Caco-2 (cell line): ENCODE measurements around the gene AHRR. TPM values are rescaled to one million over a fixed set of nuclear protein-coding genes. Genes with fewer than 3 reads are reported as not detected.

Source experiments
- BruUV-seq: library from RNA; stranded (reverse); fragments of 400-500 nt; replicated peaks from 2 replicates; lab custom pipeline; 2021; lab: Mats Ljungman, UMichigan
- CTCF ChIA-PET: fragments of 300-600 bp; sonication (Branson Sonifier 250); formaldehyde crosslinking; loops from one replicate; lab custom pipeline; 2022; ENCODE audit warnings: antibody characterized with exemption; lab: Charles Lee
- POLR2A ChIA-PET: fragments of 300-600 bp; sonication (Branson Sonifier 250); formaldehyde crosslinking; loops from one replicate; lab custom pipeline; 2022; ENCODE audit warnings: antibody characterized with exemption; lab: Charles Lee
- DNase-seq, 2 experiments: peaks; one replicate each; pipeline versions ENCODE4 v3.0.0 to v3.0.0-alpha.2; 2020 to 2022
- H3K27me3 ChIP-seq: replicated peaks from 2 replicates; pipeline ENCODE4 v1.6.0; 2011; ENCODE audit warnings: low read length; ENCODE audit not compliant: control insufficient read depth, insufficient read depth
- H3K36me3 ChIP-seq: 2 replicates; pipeline ENCODE4 v1.5.1; 2011; ENCODE audit warnings: low read length; ENCODE audit not compliant: control insufficient read depth, insufficient read depth
- H3K4me1 ChIP-seq: fragments of 250-450 bp; sonication (Bioruptor Pico); 2 replicates; pipeline ENCODE4 v1.5.1; 2020; ENCODE audit warnings: mild to moderate bottlenecking
- H3K4me3 ChIP-seq: 2 replicates; pipeline ENCODE4 v1.5.1; 2011; ENCODE audit warnings: low read depth, mild to moderate bottlenecking, control low read depth, low read length
- H3K9me3 ChIP-seq: fragments of 250-450 bp; sonication (Bioruptor Pico); 2 replicates; pipeline ENCODE4 v1.5.1; 2020; ENCODE audit warnings: mild to moderate bottlenecking, moderate library complexity
- H3K27ac Mint-ChIP-seq: one replicate; pipeline ENCODE4 v1.8.0; 2022; ENCODE audit warnings: mixed read lengths; ENCODE audit not compliant: unreplicated experiment
- H3K27me3 Mint-ChIP-seq: one replicate; pipeline ENCODE4 v1.8.0; 2022; ENCODE audit warnings: mixed read lengths; ENCODE audit not compliant: insufficient read depth, unreplicated experiment
- H3K36me3 Mint-ChIP-seq: one replicate; pipeline ENCODE4 v1.8.0; 2022; ENCODE audit warnings: mild to moderate bottlenecking, mixed read lengths; ENCODE audit not compliant: insufficient read depth, unreplicated experiment
- H3K4me1 Mint-ChIP-seq: one replicate; pipeline ENCODE4 v1.8.0; 2022; ENCODE audit warnings: low read depth, mixed read lengths; ENCODE audit not compliant: unreplicated experiment
- H3K4me3 Mint-ChIP-seq: one replicate; pipeline ENCODE4 v1.8.0; 2022; ENCODE audit warnings: mild to moderate bottlenecking, moderate library complexity, mixed read lengths; ENCODE audit not compliant: unreplicated experiment
- H3K9me3 Mint-ChIP-seq: one replicate; pipeline ENCODE4 v1.8.0; 2022; ENCODE audit warnings: mixed read lengths; ENCODE audit not compliant: unreplicated experiment
- intact Hi-C: fragments of 100-400 bp; cut with micrococcal nuclease; formaldehyde crosslinking; loops from one replicate; pipeline ENCODE4 v1.10.0; 2022; ENCODE audit not compliant: unreplicated experiment
- total RNA-seq: library from RNA; stranded (reverse); gene quantifications from 2 replicates; pipeline ENCODE4 v1.2.3, GENCODE V29; 2022
- TF ChIP-seq, protein P1 (sequence below), 2 experiments: fragments of 200-600 bp in 1 of 2; IDR thresholded peaks; 1 replicate in 1 of 2; 2 replicates in 1 of 2; pipeline versions ENCODE4 v1.5.1 to v1.8.0; 2011 to 2022; ENCODE audit warnings: antibody characterized with exemption in 1 of 2, control low read depth in 1 of 2, inconsistent platforms in 1 of 2, low read depth in 1 of 2, low read length in 1 of 2, mild to moderate bottlenecking in 1 of 2, moderate library complexity in 1 of 2; ENCODE audit not compliant: insufficient read depth in 1 of 2, severe bottlenecking in 1 of 2, unreplicated experiment in 1 of 2

AHRR gene
- total RNA-seq, 1 experiment from 2014 or later = 1.1 TPM

DNA sequence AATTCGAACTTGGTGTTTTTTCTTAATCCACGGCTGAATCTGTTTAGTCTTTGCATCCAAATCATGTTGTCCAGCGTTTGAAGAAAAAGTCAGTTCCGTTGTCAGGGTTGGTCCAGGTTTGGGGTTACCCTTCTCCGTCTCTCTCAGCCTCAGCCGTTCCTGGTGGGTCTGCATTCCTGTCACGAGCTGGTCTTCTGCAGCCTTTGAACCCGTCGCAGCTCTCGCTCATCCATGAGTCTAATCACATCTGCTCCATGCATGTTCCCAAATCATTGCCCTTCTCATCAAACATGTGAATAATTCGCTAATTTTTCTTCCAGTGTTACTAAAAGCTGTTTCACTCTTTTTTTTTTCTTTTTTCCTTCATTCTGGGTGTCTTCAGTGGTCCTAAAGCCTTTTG is 82.5 kb downstream of the AHRR start:
- intact Hi-C loops = no loop called here
- POLR2A ChIA-PET = no interaction called here
- H3K9me3 Mint-ChIP-seq = no peaks in the 10 kb centered on the region
- no peaks in the 10 kb centered on the region; the same call in 1 of the 2 replicates for H3K27me3 ChIP-seq
- no peaks in the 10 kb centered on the region for H3K4me1 ChIP-seq
- H3K4me3 ChIP-seq = no peak overlapping the region
- H3K27me3 Mint-ChIP-seq = peaks cover 19% of the 10 kb centered on the region
- BruUV-seq = no TSS peak
- no peaks in the 10 kb centered on the region for H3K36me3 ChIP-seq
- no peak overlapping the region for H3K4me3 Mint-ChIP-seq
- no peaks in the 10 kb centered on the region for H3K9me3 ChIP-seq
- TF ChIP-seq, protein P1, sequence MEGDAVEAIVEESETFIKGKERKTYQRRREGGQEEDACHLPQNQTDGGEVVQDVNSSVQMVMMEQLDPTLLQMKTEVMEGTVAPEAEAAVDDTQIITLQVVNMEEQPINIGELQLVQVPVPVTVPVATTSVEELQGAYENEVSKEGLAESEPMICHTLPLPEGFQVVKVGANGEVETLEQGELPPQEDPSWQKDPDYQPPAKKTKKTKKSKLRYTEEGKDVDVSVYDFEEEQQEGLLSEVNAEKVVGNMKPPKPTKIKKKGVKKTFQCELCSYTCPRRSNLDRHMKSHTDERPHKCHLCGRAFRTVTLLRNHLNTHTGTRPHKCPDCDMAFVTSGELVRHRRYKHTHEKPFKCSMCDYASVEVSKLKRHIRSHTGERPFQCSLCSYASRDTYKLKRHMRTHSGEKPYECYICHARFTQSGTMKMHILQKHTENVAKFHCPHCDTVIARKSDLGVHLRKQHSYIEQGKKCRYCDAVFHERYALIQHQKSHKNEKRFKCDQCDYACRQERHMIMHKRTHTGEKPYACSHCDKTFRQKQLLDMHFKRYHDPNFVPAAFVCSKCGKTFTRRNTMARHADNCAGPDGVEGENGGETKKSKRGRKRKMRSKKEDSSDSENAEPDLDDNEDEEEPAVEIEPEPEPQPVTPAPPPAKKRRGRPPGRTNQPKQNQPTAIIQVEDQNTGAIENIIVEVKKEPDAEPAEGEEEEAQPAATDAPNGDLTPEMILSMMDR (IDR thresholded peaks at IDR 0.05; ENCODE audit: insufficient read depth in 1 of 2, low read depth in 1 of 2, low read length in 1 of 2, severe bottlenecking in 1 of 2, unreplicated experiment in 1 of 2) = no peak
- H3K36me3 Mint-ChIP-seq = no peaks in the 10 kb centered on the region
- no peak for DNase-seq
- CTCF ChIA-PET = no interaction called here
- no peak overlapping the region for H3K27ac Mint-ChIP-seq
- no peaks in the 10 kb centered on the region for H3K4me1 Mint-ChIP-seq

DNA sequence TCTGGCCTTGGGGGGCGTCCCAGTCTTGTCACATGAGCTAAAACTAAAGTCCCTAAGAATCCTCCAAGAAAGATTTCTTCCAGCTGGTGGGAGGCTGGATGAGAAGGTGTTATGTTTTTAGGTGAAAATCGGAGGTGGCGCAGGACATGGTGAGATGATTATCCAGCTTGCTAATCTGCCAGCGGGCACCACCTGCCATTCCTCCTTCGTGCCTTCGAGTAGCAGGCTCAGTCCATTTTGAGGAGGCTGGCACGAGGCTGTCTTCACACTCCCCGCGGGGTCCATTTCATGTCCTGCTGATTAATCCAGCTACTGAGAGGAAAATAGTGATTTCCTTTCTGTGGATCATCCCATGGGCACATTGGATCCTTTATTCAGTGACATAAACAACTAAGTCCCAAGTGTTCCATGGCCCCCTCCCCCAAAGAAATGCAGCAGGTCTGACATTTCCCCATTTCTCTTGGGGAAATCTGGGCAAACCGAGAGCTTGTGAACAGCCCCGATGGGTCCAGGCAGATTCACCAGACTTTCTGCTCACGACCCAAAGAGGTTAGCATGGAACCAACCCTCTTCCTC is 83.2 kb downstream of the AHRR start:
- Mint-ChIP-seq H3K36me3 (no peaks in the 10 kb centered on the region), H3K27ac (no peak overlapping the region), H3K4me3 (no peak overlapping the region), H3K9me3 (no peaks in the 10 kb centered on the region), H3K27me3 (peaks cover 24% of the 10 kb centered on the region), H3K4me1 (no peaks in the 10 kb centered on the region)
- TF ChIP-seq, protein P1 (IDR thresholded peaks at IDR 0.05; ENCODE audit: insufficient read depth in 1 of 2, low read depth in 1 of 2, low read length in 1 of 2, severe bottlenecking in 1 of 2, unreplicated experiment in 1 of 2) = no peak
- Histone ChIP-seq H3K36me3 (no peaks in the 10 kb centered on the region), H3K27me3 (no peaks in the 10 kb centered on the region; the same call in 1 of the 2 replicates), H3K9me3 (no peaks in the 10 kb centered on the region), H3K4me1 (no peaks in the 10 kb centered on the region), H3K4me3 (no peak overlapping the region)
- DNase-seq = no peak
- CTCF ChIA-PET = no interaction called here
- intact Hi-C loops = no loop called here
- POLR2A ChIA-PET = no interaction called here
- BruUV-seq = no TSS peak

DNA sequence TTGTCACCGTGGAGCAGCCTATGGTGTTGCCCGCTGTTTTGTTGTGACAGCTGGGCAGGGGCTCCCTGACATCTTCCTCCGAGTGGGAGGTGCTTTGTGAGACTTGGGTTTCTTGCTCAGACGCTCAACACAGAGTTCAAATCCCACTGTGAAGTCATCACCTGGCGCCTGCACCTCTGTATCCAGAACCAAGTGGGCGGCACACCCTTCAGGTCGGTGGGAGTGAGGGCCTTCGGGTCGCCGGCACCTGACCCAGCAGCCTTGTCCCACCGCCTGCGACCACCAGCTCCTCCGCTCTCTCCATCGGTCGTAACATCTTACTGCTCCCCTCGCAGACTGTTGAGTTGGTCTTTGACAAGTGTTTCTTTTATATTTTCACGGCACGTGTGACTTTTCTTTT is 83.9 kb downstream of the AHRR start:
- Histone ChIP-seq H3K27me3 (no peaks in the 10 kb centered on the region; the same call in 1 of the 2 replicates), H3K4me3 (no peak overlapping the region), H3K4me1 (no peaks in the 10 kb centered on the region), H3K9me3 (no peaks in the 10 kb centered on the region), H3K36me3 (no peaks in the 10 kb centered on the region)
- Mint-ChIP-seq H3K27me3 (peaks cover 26% of the 10 kb centered on the region), H3K36me3 (no peaks in the 10 kb centered on the region), H3K9me3 (no peaks in the 10 kb centered on the region), H3K4me1 (no peaks in the 10 kb centered on the region), H3K4me3 (no peak overlapping the region), H3K27ac (no peak overlapping the region)
- intact Hi-C loops = no loop called here
- POLR2A ChIA-PET = no interaction called here
- TF ChIP-seq, protein P1 (IDR thresholded peaks at IDR 0.05; ENCODE audit: insufficient read depth in 1 of 2, low read depth in 1 of 2, low read length in 1 of 2, severe bottlenecking in 1 of 2, unreplicated experiment in 1 of 2) = no peak
- CTCF ChIA-PET = no interaction called here
- no peak for DNase-seq
- no TSS peak for BruUV-seq
